ENCODE data around the gene ZNF488. TPM values are rescaled to one million over a fixed set of nuclear protein-coding genes. Genes with fewer than 3 reads are reported as not detected.

ZNF488 gene
- total RNA-seq, 2 experiments from 2014 or later = 0.70 to 0.75 TPM

GRCh38 chr10:47326927-47327330 is 57.2 kb downstream of the ZNF488 start:
- Mint-ChIP-seq H3K27me3 (no peaks in the 10 kb centered on the region), H3K4me1 (no peaks in the 10 kb centered on the region), H3K9me3 (ENCODE audit: low read depth) (no peaks in the 10 kb centered on the region), H3K4me3 (no peak overlapping the region), H3K36me3 (ENCODE audit: low read depth) (no peaks in the 10 kb centered on the region), H3K27ac (no peak overlapping the region)
- DNase-seq = no peak
- CTCF ChIA-PET = no interaction called here
- intact Hi-C loops (cut with DNase I, micrococcal nuclease) = no loop called here
- ATAC-seq = no peak
- POLR2A ChIA-PET = no interaction called here

- DNase-seq = no peak
- ChIA-PET CTCF (interaction anchor here (0.5 kb wide), 1 partner anchor 35 kb away, joined by 3 read pairs; no protein-coding TSS in a partner anchor), POLR2A (no interaction called here)
- no peak overlapping the region for H3K27ac Mint-ChIP-seq
- H3K36me3 Mint-ChIP-seq (ENCODE audit: low read depth) = no peaks in the 10 kb centered on the region
- no peaks in the 10 kb centered on the region for H3K4me1 Mint-ChIP-seq
- ATAC-seq = no peak
- H3K27me3 Mint-ChIP-seq = no peaks in the 10 kb centered on the region
- intact Hi-C loops (cut with DNase I, micrococcal nuclease) = no loop called here
- no peaks in the 10 kb centered on the region for H3K9me3 Mint-ChIP-seq (ENCODE audit: low read depth)
- no peak overlapping the region for H3K4me3 Mint-ChIP-seq
These were observed 57.7 kb downstream of the ZNF488 start for GRCh38 chr10:47326306-47326926.

GRCh38 chr10:47325303-47326291 is 58.5 kb downstream of the ZNF488 start:
- Mint-ChIP-seq H3K9me3 (ENCODE audit: low read depth) (no peaks in the 10 kb centered on the region), H3K4me1 (no peaks in the 10 kb centered on the region), H3K27ac (no peak overlapping the region), H3K27me3 (no peaks in the 10 kb centered on the region), H3K4me3 (no peak overlapping the region), H3K36me3 (ENCODE audit: low read depth) (no peaks in the 10 kb centered on the region)
- CTCF ChIA-PET = no interaction called here
- DNase-seq = no peak
- ATAC-seq = no peak
- POLR2A ChIA-PET = no interaction called here
- intact Hi-C loops (cut with DNase I, micrococcal nuclease) = no loop called here

GRCh38 chr10:47323636-47324296 is 60.3 kb downstream of the ZNF488 start:
- Mint-ChIP-seq H3K4me1 (no peaks in the 10 kb centered on the region), H3K27me3 (no peaks in the 10 kb centered on the region), H3K27ac (no peak overlapping the region), H3K4me3 (no peak overlapping the region), H3K9me3 (ENCODE audit: low read depth) (no peaks in the 10 kb centered on the region), H3K36me3 (ENCODE audit: low read depth) (no peaks in the 10 kb centered on the region)
- intact Hi-C loops (cut with DNase I, micrococcal nuclease) = no loop called here
- CTCF ChIA-PET = interaction anchor here (0.6 to 1.4 kb wide), 5 partner anchors 10 to 331 kb away, joined by 3 to 4 read pairs (median 3); no protein-coding TSS in a partner anchor
- ATAC-seq (no peak), DNase-seq (no peak)
- POLR2A ChIA-PET = no interaction called here

- Mint-ChIP-seq H3K9me3 (ENCODE audit: low read depth) (no peaks in the 10 kb centered on the region), H3K4me3 (no peak overlapping the region), H3K27ac (no peak overlapping the region), H3K36me3 (ENCODE audit: low read depth) (no peaks in the 10 kb centered on the region), H3K27me3 (no peaks in the 10 kb centered on the region), H3K4me1 (no peaks in the 10 kb centered on the region)
- ChIA-PET CTCF (interaction anchor here (0.8 to 1.4 kb wide), 2 partner anchors 11 to 15 kb away, joined by 4 to 6 read pairs; no protein-coding TSS in a partner anchor), POLR2A (no interaction called here)
- no peak for DNase-seq
- intact Hi-C loops (cut with DNase I, micrococcal nuclease) = no loop called here
- no peak for ATAC-seq
These were observed 61.0 kb downstream of the ZNF488 start for GRCh38 chr10:47323087-47323486.

- intact Hi-C loops (cut with DNase I, micrococcal nuclease) = no loop called here
- no peak for DNase-seq
- no peaks in the 10 kb centered on the region for H3K36me3 Mint-ChIP-seq (ENCODE audit: low read depth)
- H3K27me3 Mint-ChIP-seq = no peaks in the 10 kb centered on the region
- ChIA-PET CTCF (interaction anchor here (0.8 to 1.4 kb wide), 2 partner anchors 10 to 15 kb away, joined by 4 to 6 read pairs; no protein-coding TSS in a partner anchor), POLR2A (no interaction called here)
- H3K9me3 Mint-ChIP-seq (ENCODE audit: low read depth) = no peaks in the 10 kb centered on the region
- H3K4me1 Mint-ChIP-seq = no peaks in the 10 kb centered on the region
- no peak within 1 kb of the TSS for H3K4me3 Mint-ChIP-seq
- no peak for ATAC-seq
- H3K27ac Mint-ChIP-seq = no peak within 1 kb of the TSS
These were observed 61.6 kb downstream of the ZNF488 start, which contains the start of gene GDF2 for GRCh38 chr10:47322300-47323061. Gene GDF2, plus strand, starts transcription at chr10:47322454. Its CDS starts 215 bp downstream, at chr10:47322669.

GRCh38 chr10:47321521-47322195 is 62.4 kb downstream of the ZNF488 start:
- no peak for ATAC-seq

GRCh38 chr10:47320812-47321211 is 63.3 kb downstream of the ZNF488 start:
- POLR2A ChIA-PET = no interaction called here
- ATAC-seq (no peak), DNase-seq (no peak)
- Mint-ChIP-seq H3K27me3 (no peaks in the 10 kb centered on the region), H3K4me3 (no peak overlapping the region), H3K36me3 (ENCODE audit: low read depth) (no peaks in the 10 kb centered on the region), H3K9me3 (ENCODE audit: low read depth) (no peaks in the 10 kb centered on the region), H3K27ac (no peak overlapping the region), H3K4me1 (no peaks in the 10 kb centered on the region)
- CTCF ChIA-PET = interaction anchor here (0.7 to 2.3 kb wide), 3 partner anchors 9 to 21 kb away, joined by 3 to 6 read pairs (median 4); partner anchors contain the start of gene GDF10
- intact Hi-C loops (cut with DNase I, micrococcal nuclease) = no loop called here

More at GRCh38 chr10:47321521-47322195, 62.4 kb downstream of the ZNF488 start:
- DNase-seq = no peak
- Mint-ChIP-seq H3K4me1 (no peaks in the 10 kb centered on the region), H3K27me3 (no peaks in the 10 kb centered on the region), H3K4me3 (no peak overlapping the region), H3K9me3 (ENCODE audit: low read depth) (no peaks in the 10 kb centered on the region), H3K36me3 (ENCODE audit: low read depth) (no peaks in the 10 kb centered on the region), H3K27ac (no peak overlapping the region)
- intact Hi-C loops (cut with DNase I, micrococcal nuclease) = no loop called here
- ChIA-PET CTCF (interaction anchor here (0.7 to 2.3 kb wide), 3 partner anchors 10 to 22 kb away, joined by 3 to 6 read pairs (median 4); partner anchors contain the start of gene GDF10), POLR2A (no interaction called here)

GRCh38 chr10:47319784-47320183 is 64.3 kb downstream of the ZNF488 start:
- CTCF ChIA-PET = interaction anchor here (1.2 to 2.3 kb wide), 3 partner anchors 8 to 295 kb away, joined by 3 to 6 read pairs (median 3); partner anchors contain the start of gene RBP3
- Mint-ChIP-seq H3K27me3 (no peaks in the 10 kb centered on the region), H3K36me3 (ENCODE audit: low read depth) (no peaks in the 10 kb centered on the region), H3K4me1 (no peaks in the 10 kb centered on the region), H3K4me3 (no peak overlapping the region), H3K9me3 (ENCODE audit: low read depth) (no peaks in the 10 kb centered on the region), H3K27ac (no peak overlapping the region)
- no peak for DNase-seq
- intact Hi-C loops (cut with DNase I, micrococcal nuclease) = no loop called here
- POLR2A ChIA-PET = no interaction called here
- no peak for ATAC-seq

GRCh38 chr10:47318706-47319105 is 65.4 kb downstream of the ZNF488 start:
- Mint-ChIP-seq H3K4me3 (no peak overlapping the region), H3K36me3 (ENCODE audit: low read depth) (no peaks in the 10 kb centered on the region), H3K27me3 (no peaks in the 10 kb centered on the region), H3K27ac (no peak overlapping the region), H3K4me1 (no peaks in the 10 kb centered on the region), H3K9me3 (ENCODE audit: low read depth) (no peaks in the 10 kb centered on the region)
- CTCF ChIA-PET = interaction anchor here (0.8 to 1.2 kb wide), 2 partner anchors 292 to 294 kb away, joined by 3 to 4 read pairs; no protein-coding TSS in a partner anchor
- ATAC-seq = no peak
- POLR2A ChIA-PET = no interaction called here
- intact Hi-C loops (cut with DNase I, micrococcal nuclease) = no loop called here
- no peak for DNase-seq
